AG04450 (cell line): ENCODE data around the gene LMF1. TPM values are rescaled to one million over a fixed set of nuclear protein-coding genes. Genes with fewer than 3 reads are reported as not detected.

ENCODE experiments used
- CTCF ChIA-PET: fragments of 300-600, 350-600 bp; formaldehyde crosslinking; extraction: SDS; loops from one replicate; lab custom pipeline; 2022; ENCODE audit warnings: antibody characterized with exemption, inconsistent platforms; lab: Charles Lee
- POLR2A ChIA-PET: fragments of 350-600 bp; formaldehyde crosslinking; extraction: SDS; loops from one replicate; lab custom pipeline; 2021; ENCODE audit warnings: antibody characterized with exemption, inconsistent platforms; lab: Yijun Ruan, JAX
- DNase-seq: peaks from one replicate; pipeline ENCODE4 v3.0.0-alpha.2; 2011; ENCODE audit warnings: low read depth, low spot score
- H3K27ac ChIP-seq: one replicate; pipeline ENCODE4 v1.5.1; 2012; ENCODE audit warnings: low read depth, low read length, control low read depth
- H3K27me3 ChIP-seq: one replicate; pipeline ENCODE4 v1.6.0; 2012; ENCODE audit warnings: low read length; ENCODE audit not compliant: control insufficient read depth, insufficient read depth
- H3K4me3 ChIP-seq: 2 replicates; pipeline ENCODE4 v1.5.1; 2011; ENCODE audit warnings: mild to moderate bottlenecking, low read depth, low read length, control low read depth
- H3K9me3 ChIP-seq: 2 replicates; pipeline ENCODE4 v1.5.1; 2012; ENCODE audit warnings: low read length; ENCODE audit not compliant: control insufficient read depth, insufficient read depth
- polyA plus RNA-seq: library from polyadenylated mRNA; depleted of rRNA; stranded (reverse); fragments of >200 nt; gene quantifications from 2 replicates; pipeline ENCODE4 v1.2.3, GENCODE V29; 2011
- TF ChIP-seq, protein P1 (sequence below): IDR thresholded peaks from 2 replicates; pipeline ENCODE4 v1.5.1; 2011; ENCODE audit warnings: low read depth, low read length, control low read depth, inconsistent platforms

The LMF1 gene
- polyA plus RNA-seq, 1 experiment, result 11.8 TPM

DNA sequence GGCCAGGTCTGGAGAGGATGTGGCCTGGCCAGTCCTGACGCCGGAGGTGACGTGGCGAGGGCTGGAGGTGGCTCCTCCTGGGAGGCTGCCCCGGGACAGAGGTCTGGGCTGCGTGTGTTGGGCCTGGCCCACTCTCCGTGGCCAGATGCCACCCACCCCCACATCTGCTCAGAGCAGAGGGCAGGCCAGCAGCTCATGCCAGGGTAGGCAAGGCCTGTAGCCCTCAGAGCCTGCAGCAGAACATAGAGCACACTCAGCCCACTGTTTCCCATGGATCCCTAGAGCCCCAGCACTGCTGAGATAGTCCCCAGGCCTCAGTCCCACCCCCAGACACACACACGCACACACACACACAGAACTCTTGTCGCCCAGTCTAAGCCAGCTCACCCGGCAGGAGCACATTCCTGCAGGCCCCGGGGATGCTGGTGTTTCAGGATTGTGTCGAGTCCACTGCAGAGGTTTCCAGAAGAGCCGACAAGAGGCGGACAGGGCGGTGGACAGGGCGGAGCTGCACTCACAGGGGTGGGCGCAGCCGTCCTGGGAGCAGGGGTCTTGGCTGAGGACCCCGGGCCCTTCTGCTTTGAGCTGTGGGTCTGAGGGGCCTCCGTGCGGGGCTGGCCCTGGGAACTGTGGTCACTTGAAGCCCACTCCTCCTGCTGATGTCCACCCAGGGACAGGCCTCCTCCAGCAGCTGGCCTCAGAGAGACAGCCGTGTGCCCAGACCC, 44.1 kb upstream of the LMF1 start:
- no peak overlapping the region for H3K4me3 ChIP-seq
- DNase-seq, result no peak
- no peak overlapping the region for H3K27ac ChIP-seq
- no peaks in the 10 kb centered on the region; the same call in 1 of the 2 replicates for H3K9me3 ChIP-seq
- ChIA-PET CTCF (no interaction called here), POLR2A (interaction anchor here (0.7 kb wide), 1 partner anchor 24 kb away, joined by 3 read pairs; no protein-coding TSS in a partner anchor)
- TF ChIP-seq, protein P1, sequence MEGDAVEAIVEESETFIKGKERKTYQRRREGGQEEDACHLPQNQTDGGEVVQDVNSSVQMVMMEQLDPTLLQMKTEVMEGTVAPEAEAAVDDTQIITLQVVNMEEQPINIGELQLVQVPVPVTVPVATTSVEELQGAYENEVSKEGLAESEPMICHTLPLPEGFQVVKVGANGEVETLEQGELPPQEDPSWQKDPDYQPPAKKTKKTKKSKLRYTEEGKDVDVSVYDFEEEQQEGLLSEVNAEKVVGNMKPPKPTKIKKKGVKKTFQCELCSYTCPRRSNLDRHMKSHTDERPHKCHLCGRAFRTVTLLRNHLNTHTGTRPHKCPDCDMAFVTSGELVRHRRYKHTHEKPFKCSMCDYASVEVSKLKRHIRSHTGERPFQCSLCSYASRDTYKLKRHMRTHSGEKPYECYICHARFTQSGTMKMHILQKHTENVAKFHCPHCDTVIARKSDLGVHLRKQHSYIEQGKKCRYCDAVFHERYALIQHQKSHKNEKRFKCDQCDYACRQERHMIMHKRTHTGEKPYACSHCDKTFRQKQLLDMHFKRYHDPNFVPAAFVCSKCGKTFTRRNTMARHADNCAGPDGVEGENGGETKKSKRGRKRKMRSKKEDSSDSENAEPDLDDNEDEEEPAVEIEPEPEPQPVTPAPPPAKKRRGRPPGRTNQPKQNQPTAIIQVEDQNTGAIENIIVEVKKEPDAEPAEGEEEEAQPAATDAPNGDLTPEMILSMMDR, result no peak
- H3K27me3 ChIP-seq, result peaks cover 25% of the 10 kb centered on the region

DNA sequence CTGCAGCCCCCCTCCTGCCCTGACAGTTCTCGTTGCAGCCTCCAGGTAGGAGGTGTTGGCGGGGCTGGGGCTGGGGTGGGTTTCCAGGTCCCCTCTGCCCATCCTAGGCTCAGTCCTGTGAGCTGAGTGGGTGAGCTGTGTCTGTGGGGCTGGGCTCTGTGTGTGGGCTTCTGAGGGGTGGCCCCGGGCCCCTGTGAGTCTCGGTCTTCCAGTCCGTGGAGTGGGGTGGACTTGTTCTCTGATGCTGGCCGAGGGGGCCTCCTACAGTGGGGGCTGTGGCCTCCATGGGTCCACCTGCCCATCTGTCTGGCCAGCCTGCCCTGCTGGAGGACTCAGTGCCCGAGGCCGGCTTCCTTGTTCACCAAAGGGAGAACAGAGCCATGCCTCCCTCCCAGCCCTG, 43.4 kb upstream of the LMF1 start:
- Histone ChIP-seq H3K9me3 (no peaks in the 10 kb centered on the region; the same call in 1 of the 2 replicates), H3K4me3 (no peak overlapping the region), H3K27me3 (peaks cover 32% of the 10 kb centered on the region), H3K27ac (no peak overlapping the region)
- DNase-seq, result no peak
- POLR2A ChIA-PET, result no interaction called here
- TF ChIP-seq, protein P1, result no peak
- CTCF ChIA-PET, result interaction anchor here (0.5 kb wide), 1 partner anchor 43 kb away, joined by 4 read pairs; no protein-coding TSS in a partner anchor

DNA sequence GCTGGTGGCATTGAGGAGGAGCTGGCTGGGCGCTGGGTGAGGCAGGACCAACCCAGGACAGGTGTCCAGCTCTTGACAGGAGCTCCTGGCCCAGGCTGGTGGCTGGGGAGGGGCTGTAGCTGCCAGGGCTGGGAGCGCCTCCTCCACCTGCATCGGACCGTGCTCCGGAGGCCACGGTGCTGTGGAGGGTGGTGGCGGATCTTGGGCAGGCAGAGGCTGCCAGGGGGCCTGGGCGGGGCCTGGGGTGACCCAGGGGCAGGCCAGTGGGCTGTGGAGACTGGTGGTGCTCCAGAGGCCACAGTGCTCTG, 42.8 kb upstream of the LMF1 start:
- Histone ChIP-seq H3K27me3 (peaks cover 31% of the 10 kb centered on the region), H3K27ac (no peak overlapping the region), H3K9me3 (no peaks in the 10 kb centered on the region; the same call in 1 of the 2 replicates), H3K4me3 (no peak overlapping the region)
- DNase-seq, result no peak
- ChIA-PET POLR2A (no interaction called here), CTCF (interaction anchor here (0.5 kb wide), 1 partner anchor 44 kb away, joined by 4 read pairs; no protein-coding TSS in a partner anchor)
- TF ChIP-seq, protein P1, result no peak

DNA sequence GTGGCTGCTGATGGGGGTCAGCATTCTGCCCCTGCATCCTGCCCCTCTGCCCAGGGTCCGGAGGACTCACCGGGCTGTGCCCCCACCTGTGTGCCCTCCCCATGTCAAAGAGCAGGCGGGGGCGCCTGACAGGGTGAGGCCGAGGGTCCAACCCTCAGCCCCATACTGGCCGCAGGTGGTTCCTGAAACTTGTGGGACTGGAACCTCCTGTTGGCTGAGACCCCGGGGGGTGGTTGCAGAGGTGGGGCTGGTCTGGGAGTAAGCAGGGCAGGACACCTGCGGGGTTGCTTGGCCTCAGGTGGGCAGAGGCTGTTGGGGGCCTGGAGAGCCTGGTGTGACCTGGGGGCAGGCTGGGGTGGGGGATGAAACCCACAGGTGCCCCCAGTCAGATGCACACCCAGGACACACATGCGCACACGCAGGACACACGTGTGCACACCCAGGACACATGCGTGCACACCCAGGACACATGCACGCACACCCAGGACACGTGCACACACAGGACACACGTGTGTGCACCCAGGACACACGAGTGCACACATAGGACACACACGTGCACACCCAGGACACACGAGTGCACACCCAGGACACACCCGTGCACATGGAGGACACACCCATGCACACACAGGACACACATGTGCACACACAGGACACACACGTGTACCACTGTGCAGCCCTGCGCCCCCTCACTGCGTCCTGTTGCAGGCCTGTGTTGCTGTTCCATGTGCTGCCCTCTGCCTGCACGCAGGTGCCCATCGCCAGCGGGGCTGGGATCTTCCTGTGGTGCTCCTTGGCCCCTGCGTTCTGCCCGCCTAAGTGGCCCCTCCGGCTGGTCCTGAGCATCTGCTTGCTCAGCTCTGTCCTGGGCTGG, 42.2 kb upstream of the LMF1 start:
- Histone ChIP-seq H3K27ac (no peak overlapping the region), H3K4me3 (no peak overlapping the region), H3K9me3 (no peaks in the 10 kb centered on the region; the same call in 1 of the 2 replicates), H3K27me3 (peaks cover 33% of the 10 kb centered on the region)
- no peak for DNase-seq
- CTCF ChIA-PET, result no interaction called here
- POLR2A ChIA-PET, result no interaction called here
- TF ChIP-seq, protein P1, result no peak
